A673 (cell line): ENCODE measurements around the gene CHGA. TPM values are rescaled to one million over a fixed set of nuclear protein-coding genes. Genes with fewer than 3 reads are reported as not detected.

Experiments used
- BruUV-seq: library from RNA; stranded (reverse); fragments of 400-500 nt; replicated peaks from 2 replicates; lab custom pipeline; 2021; lab: Mats Ljungman, UMichigan
- CTCF ChIA-PET: fragments of 300-600 bp; sonication (Branson Sonifier 250); formaldehyde crosslinking; loops from one replicate; lab custom pipeline; 2022; ENCODE audit warnings: antibody characterized with exemption; lab: Charles Lee
- POLR2A ChIA-PET: fragments of 300-600 bp; sonication (Branson Sonifier 250); formaldehyde crosslinking; loops from one replicate; lab custom pipeline; 2022; ENCODE audit warnings: antibody characterized with exemption; ENCODE audit not compliant: low non-redundant PET; lab: Charles Lee
- DNase-seq: peaks from one replicate; pipeline ENCODE4 v3.0.0-alpha.2; 2015; ENCODE audit warnings: low spot score
- H3K27ac ChIP-seq: fragments of 200-600 bp; sonication (generic); 2 replicates; pipeline ENCODE4 v1.5.1; 2016; ENCODE audit warnings: mixed run types, low read depth, mild to moderate bottlenecking, mixed read lengths, antibody characterized with exemption, low read length; ENCODE audit not compliant: poor library complexity, severe bottlenecking
- H3K27me3 ChIP-seq: fragments of 200-600 bp; sonication (generic); replicated peaks from 2 replicates; pipeline ENCODE4 v1.6.1; 2017; ENCODE audit warnings: mixed run types, low read depth, mild to moderate bottlenecking, mixed read lengths, antibody characterized with exemption, low read length; ENCODE audit not compliant: insufficient read depth, poor library complexity
- H3K36me3 ChIP-seq: fragments of 200-600 bp; sonication (generic); 2 replicates; pipeline ENCODE4 v1.6.1; 2016; ENCODE audit warnings: mixed run types, mild to moderate bottlenecking, mixed read lengths, antibody characterized with exemption, low read length; ENCODE audit not compliant: insufficient read depth, poor library complexity, severe bottlenecking
- H3K4me1 ChIP-seq: fragments of 200-600 bp; sonication (generic); 2 replicates; pipeline ENCODE4 v1.6.1; 2017; ENCODE audit warnings: mixed run types, mild to moderate bottlenecking, mixed read lengths, antibody characterized with exemption, low read length; ENCODE audit not compliant: insufficient read depth, poor library complexity, severe bottlenecking
- H3K4me3 ChIP-seq: fragments of 200-600 bp; sonication (generic); 2 replicates; pipeline ENCODE4 v1.5.1; 2016; ENCODE audit warnings: low read depth, mixed run types, mild to moderate bottlenecking, mixed read lengths, low read length; ENCODE audit not compliant: poor library complexity, severe bottlenecking
- H3K9me3 ChIP-seq: fragments of 200-600 bp; sonication (generic); 2 replicates; pipeline ENCODE4 v1.6.1; 2016; ENCODE audit warnings: mixed run types, low read depth, mild to moderate bottlenecking, mixed read lengths, antibody characterized with exemption, low read length; ENCODE audit not compliant: poor library complexity, severe bottlenecking
- EZH2 ChIP-seq: fragments of 200-600 bp; sonication (generic); IDR thresholded peaks from 2 replicates; pipeline ENCODE4 v1.6.1; 2017; ENCODE audit warnings: borderline replicate concordance, low read depth, mild to moderate bottlenecking, mixed read lengths, antibody characterized with exemption, low read length; ENCODE audit not compliant: poor library complexity, severe bottlenecking
- intact Hi-C: fragments of 100-400 bp; cut with micrococcal nuclease; formaldehyde crosslinking; loops from one replicate; pipeline ENCODE4 v1.10.0; 2022; ENCODE audit not compliant: unreplicated experiment
- total RNA-seq: library from RNA; stranded (reverse); gene quantifications from 2 replicates; pipeline ENCODE4 v1.2.3, GENCODE V29; 2021
- TF ChIP-seq, protein P1 (sequence below): fragments of 300-800, 200-600 bp; sonication (generic); conservative IDR thresholded peaks from 2 replicates; pipeline ENCODE4 v1.5.1; 2017; ENCODE audit warnings: low read depth, mild to moderate bottlenecking, antibody characterized with exemption, low read length, moderate library complexity, mixed read lengths

Gene CHGA
- total RNA-seq, 1 experiment from 2014 or later = 14.8 TPM

GRCh38 chr14:92959189-92959531 is 36.2 kb downstream of the CHGA start:
- no TSS peak for BruUV-seq
- Histone ChIP-seq H3K27me3 (no peaks in the 10 kb centered on the region), H3K4me1 (no peaks in the 10 kb centered on the region), H3K36me3 (no peaks in the 10 kb centered on the region), H3K9me3 (no peaks in the 10 kb centered on the region), H3K27ac (peak overlapping the region; percentile 16), H3K4me3 (no peak overlapping the region)
- no peak for DNase-seq
- ChIA-PET POLR2A (no interaction called here), CTCF (no interaction called here)
- intact Hi-C loops = no loop called here
- TF ChIP-seq, protein P1, sequence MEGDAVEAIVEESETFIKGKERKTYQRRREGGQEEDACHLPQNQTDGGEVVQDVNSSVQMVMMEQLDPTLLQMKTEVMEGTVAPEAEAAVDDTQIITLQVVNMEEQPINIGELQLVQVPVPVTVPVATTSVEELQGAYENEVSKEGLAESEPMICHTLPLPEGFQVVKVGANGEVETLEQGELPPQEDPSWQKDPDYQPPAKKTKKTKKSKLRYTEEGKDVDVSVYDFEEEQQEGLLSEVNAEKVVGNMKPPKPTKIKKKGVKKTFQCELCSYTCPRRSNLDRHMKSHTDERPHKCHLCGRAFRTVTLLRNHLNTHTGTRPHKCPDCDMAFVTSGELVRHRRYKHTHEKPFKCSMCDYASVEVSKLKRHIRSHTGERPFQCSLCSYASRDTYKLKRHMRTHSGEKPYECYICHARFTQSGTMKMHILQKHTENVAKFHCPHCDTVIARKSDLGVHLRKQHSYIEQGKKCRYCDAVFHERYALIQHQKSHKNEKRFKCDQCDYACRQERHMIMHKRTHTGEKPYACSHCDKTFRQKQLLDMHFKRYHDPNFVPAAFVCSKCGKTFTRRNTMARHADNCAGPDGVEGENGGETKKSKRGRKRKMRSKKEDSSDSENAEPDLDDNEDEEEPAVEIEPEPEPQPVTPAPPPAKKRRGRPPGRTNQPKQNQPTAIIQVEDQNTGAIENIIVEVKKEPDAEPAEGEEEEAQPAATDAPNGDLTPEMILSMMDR = no peak
- TF ChIP-seq EZH2 = no peak

- no peak for DNase-seq
- no peak overlapping the region for H3K4me3 ChIP-seq
- H3K9me3 ChIP-seq = no peaks in the 10 kb centered on the region
- BruUV-seq = no TSS peak
- no peak for TF ChIP-seq EZH2
- ChIA-PET CTCF (no interaction called here), POLR2A (interaction anchor here (0.7 kb wide), 1 partner anchor 1060 kb away, joined by 4 read pairs; no protein-coding TSS in a partner anchor)
- no peaks in the 10 kb centered on the region for H3K27me3 ChIP-seq
- intact Hi-C loops = no loop called here
- H3K27ac ChIP-seq = no peak overlapping the region
- no peaks in the 10 kb centered on the region for H3K36me3 ChIP-seq
- H3K4me1 ChIP-seq = no peaks in the 10 kb centered on the region
These were observed 37.1 kb downstream of the CHGA start for GRCh38 chr14:92959761-92960680.

DNA sequence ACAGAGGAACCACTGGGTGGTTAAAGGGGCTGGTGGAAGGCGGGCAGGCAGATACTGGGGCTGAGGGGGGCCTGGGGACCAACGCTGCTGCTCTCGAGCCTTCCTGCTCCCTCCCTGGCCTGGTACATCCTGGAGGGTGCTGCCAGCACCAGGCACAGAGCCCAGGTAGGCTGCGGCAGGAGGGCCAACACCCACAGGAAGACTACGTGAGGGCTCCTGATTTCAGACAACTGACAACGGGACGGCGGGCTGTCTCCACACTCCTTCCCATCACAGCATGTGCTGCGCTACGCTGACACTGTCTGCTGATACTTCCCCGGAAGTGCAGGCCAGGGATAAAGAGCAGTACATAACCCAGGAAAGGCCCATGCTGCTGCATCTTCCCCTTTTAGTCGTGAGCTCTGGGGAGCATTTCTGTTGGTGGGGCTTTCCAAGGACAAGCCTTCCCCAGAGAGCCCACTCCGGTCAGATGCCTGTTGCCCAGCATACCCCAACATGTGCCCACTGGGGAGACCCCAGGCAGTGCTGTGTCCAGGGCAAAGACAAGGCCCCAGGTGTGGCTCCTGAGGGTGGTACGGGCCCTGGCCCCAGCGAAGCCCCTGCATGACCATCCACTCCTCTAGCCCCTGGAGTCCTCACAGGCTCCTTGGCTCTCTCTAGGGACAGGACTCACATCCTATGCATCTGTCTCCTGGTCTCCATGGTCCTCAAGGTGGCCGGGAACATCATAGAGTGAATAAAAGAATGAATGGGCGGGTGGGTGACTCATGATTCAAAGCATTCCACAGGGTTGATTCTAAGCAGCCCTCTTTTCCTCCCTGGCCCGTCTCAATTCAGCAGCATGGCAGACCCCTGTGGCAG is 38.0 kb downstream of the CHGA start:
- Histone ChIP-seq H3K4me1 (no peaks in the 10 kb centered on the region), H3K27ac (no peak overlapping the region), H3K4me3 (no peak overlapping the region), H3K36me3 (no peaks in the 10 kb centered on the region), H3K9me3 (no peaks in the 10 kb centered on the region), H3K27me3 (no peaks in the 10 kb centered on the region)
- TF ChIP-seq, protein P1 = no peak
- TF ChIP-seq EZH2 = no peak
- BruUV-seq = no TSS peak
- no peak for DNase-seq
- ChIA-PET POLR2A (no interaction called here), CTCF (no interaction called here)
- intact Hi-C loops = no loop called here
